IPS DF 6.9 (cell line): ENCODE results near the gene TTI1.

Experiments used
- DNase-seq: peaks from one replicate; pipeline ENCODE4 v3.0.0-alpha.2; 2013; ENCODE audit warnings: low read depth, low spot score
- H3K27ac ChIP-seq: one replicate; pipeline ENCODE4 v1.5.1; 2013; ENCODE audit warnings: low read length, control low read depth
- H3K27me3 ChIP-seq: 2 replicates; pipeline ENCODE4 v1.6.1; 2013; ENCODE audit warnings: mild to moderate bottlenecking, low read length; ENCODE audit not compliant: control insufficient read depth, insufficient read depth
- H3K36me3 ChIP-seq: 2 replicates; pipeline ENCODE4 v1.6.1; 2013; ENCODE audit warnings: low read length; ENCODE audit not compliant: control insufficient read depth, insufficient read depth
- H3K4me1 ChIP-seq: 2 replicates; pipeline ENCODE4 v1.6.1; 2013; ENCODE audit warnings: low read length; ENCODE audit not compliant: control insufficient read depth, insufficient read depth
- H3K4me3 ChIP-seq: 2 replicates; pipeline ENCODE4 v1.5.1; 2013; ENCODE audit warnings: mild to moderate bottlenecking, low read length
- H3K9me3 ChIP-seq: 2 replicates; pipeline ENCODE4 v1.6.1; 2013; ENCODE audit warnings: low read length, inconsistent platforms; ENCODE audit not compliant: control insufficient read depth, insufficient read depth
- WGBS: extraction: QIAGEN DNeasy Blood & Tissue Kit; methylation state at CpG from one replicate; pipeline ENCODE4 v1.1.7; 2013; ENCODE audit warnings: mixed read lengths, missing lambda C conversion rate; ENCODE audit not compliant: insufficient read length, insufficient coverage; 5-methylcytosine and 5-hydroxymethylcytosine counted together

The TTI1 gene

DNA sequence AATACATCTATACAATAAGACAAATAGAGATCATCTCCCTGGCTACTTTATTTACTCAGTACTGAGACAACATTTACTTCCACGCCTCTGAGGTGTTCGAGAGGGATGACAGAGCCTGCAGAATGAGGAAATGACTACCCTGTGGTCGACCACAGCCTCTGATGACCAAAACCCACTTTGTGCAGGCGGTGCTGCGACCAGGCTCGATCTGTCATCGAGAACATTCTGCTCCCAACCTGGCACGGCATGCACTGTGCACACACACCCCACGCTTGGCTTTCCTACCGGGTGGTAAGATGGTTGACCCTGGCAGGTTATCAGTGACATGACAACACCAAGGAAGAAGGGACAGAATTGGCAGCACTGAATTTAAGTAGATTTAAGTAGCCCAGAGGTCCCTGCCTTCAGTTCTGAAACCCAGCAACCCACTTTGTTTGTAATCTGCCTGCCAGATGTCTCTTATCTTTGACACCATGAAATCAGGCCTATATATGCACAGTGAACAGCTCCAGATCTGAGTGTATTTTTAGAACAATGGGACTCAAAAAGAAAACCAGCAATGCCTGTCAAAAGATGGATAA, 42.6 kb downstream of the TTI1 start:
- Histone ChIP-seq H3K4me3 (no peak overlapping the region), H3K4me1 (no peaks in the 10 kb centered on the region; the same call in 1 of the 2 replicates), H3K27ac (no peak overlapping the region), H3K36me3 (peaks cover 13% of the 10 kb centered on the region; the same call in 1 of the 2 replicates), H3K27me3 (no peaks in the 10 kb centered on the region), H3K9me3 (no peaks in the 10 kb centered on the region)
- DNase-seq: no peak
- WGBS: no CpG with 5 or more reads among the region's 10 CpGs

DNA sequence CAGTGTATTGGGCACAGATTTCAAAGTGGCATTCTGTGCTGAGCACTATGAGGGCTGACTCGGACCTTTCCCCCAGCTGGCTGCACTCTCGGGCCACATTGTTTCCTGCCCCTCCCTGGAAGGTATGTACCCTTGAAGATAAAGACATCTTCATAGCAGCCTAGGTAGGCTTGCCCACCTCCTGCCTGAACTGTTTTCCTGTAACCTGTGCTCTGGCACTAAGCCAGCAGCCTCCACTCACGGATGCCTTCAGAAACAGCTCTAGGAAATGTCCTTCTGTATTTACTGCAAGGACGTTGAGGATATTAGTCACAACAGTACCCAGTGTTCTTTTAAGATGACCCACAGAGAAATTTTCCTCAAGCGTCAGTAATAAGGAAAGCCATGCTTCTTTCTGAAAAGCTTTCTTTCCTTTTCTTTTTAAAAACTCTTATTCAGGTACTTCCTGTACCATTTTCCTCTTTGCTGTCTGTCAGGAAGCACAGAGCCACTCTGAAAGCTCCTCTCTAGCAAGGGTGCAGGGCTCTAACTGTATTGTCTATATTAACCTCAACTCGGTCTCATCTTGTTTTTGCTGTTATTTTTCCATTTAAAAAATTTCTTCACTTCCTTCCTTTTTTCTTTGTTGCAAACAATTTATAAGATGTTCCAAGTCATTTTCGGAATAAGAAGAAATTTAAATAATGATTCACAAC, 43.5 kb downstream of the TTI1 start:
- Histone ChIP-seq H3K4me3 (no peak overlapping the region), H3K27me3 (no peaks in the 10 kb centered on the region), H3K4me1 (no peaks in the 10 kb centered on the region; the same call in 1 of the 2 replicates), H3K36me3 (peaks cover 10% of the 10 kb centered on the region; the same call in 1 of the 2 replicates), H3K27ac (no peak overlapping the region), H3K9me3 (no peaks in the 10 kb centered on the region)
- no peak for DNase-seq
- WGBS: 100% methylated on average over 1 of the region's 7 CpGs

DNA sequence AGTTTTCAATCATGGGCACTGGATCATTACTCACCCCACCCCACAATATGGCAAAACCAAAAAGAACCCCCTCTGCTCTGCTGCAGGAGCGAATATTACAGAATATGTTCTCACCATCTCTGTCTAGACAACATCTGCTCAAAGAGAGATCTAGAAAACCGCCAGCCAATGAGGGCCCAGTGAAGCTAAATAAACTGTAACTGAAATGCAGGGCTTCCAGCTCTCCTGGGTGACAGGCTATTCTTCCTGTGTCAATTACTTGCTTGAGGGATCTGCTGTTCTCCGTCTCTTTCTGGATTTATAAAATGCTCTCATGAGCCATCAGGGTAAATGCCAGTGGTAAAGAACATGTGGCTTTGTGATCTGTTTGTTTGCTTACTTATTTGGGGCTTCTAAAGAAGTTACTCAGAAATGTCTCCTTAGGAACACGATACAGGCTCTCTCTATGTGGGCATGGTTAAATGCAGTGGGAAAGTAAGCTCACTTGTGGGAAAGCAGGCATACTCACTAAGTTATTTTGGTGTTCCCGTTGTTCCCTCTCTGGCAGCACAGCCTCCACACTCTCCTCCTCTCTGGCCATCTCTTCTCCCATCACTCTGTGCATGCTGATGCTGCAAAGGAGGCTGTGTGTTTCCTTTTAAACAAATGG, 44.8 kb downstream of the TTI1 start:
- Histone ChIP-seq H3K27ac (no peak overlapping the region), H3K27me3 (no peaks in the 10 kb centered on the region), H3K9me3 (no peaks in the 10 kb centered on the region), H3K36me3 (peaks cover 5% of the 10 kb centered on the region; the same call in 1 of the 2 replicates), H3K4me1 (no peaks in the 10 kb centered on the region; the same call in 1 of the 2 replicates), H3K4me3 (no peak overlapping the region)
- WGBS: no CpG with 5 or more reads among the region's 5 CpGs
- no peak for DNase-seq

DNA sequence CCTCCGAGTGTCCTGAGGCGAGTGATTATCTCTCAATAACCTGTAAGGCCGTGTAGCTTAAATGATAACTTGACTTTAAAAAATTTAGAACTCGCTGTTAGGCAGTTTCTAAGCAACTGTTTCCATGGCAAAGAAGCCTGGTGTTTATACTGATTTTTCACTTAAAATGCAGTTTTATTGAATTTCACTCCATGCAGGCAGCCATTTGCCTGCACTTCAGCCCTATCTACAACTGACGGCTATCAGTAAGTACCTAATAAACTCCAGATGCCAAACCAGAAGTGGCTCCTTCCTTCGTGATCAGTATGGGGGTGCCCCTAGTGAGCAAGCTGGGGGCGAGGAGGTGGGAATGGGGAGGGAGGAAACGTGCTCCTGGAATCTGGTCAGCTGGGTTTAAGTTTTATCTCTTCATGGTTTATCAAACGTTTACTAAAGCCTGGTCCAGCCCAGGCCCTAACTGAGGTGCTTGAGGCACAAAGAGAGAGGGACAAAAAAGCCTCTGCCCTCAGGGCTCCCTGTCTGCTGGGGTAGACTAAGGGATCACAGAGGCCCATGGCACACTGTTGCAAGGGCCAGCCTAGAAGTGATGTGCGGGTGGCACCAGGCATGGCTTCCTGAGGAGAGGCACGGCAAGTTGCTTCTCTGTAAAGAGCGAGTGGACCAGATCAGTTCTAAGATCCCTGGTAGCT, 45.5 kb downstream of the TTI1 start:
- H3K9me3 ChIP-seq: no peaks in the 10 kb centered on the region
- H3K4me3 ChIP-seq: no peak overlapping the region
- no peak for DNase-seq
- WGBS: no CpG with 5 or more reads among the region's 12 CpGs
- peaks cover 4% of the 10 kb centered on the region; the same call in 1 of the 2 replicates for H3K36me3 ChIP-seq
- no peaks in the 10 kb centered on the region; the same call in 1 of the 2 replicates for H3K4me1 ChIP-seq
- no peaks in the 10 kb centered on the region for H3K27me3 ChIP-seq
- no peak overlapping the region for H3K27ac ChIP-seq

DNA sequence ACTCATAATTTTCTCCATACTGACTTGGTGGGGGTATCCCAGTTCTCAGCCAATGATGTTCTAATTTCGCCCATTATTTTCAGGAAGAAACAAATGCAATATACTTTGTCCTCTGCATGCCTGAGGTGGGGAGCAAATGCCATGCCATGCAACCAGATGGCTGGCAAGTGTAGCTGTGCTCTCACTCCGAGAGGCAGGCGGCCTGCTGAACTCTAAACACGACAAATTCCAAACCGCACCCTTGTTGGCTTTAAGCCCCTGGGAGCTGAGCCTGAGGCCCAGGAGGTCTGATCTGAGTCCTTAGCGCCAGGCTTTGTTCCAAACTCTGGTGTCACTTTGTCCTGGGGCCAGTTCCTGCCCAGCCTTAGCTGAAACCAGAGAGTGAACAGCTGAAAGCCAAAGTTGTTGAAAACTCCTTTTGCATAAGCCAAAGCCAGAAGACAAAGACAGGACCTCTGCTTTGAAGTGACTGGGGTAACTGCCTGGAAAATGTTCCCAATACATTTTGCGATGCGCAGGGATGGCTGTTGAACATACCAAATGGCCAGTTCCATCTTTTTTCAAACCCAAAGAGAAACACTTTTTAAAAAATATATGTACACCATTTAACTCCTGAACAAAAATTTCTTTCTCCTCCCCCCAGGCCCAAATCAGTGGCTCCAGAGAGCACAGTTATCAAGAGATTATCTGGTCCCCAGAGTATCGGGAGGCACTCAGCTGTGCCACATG, 46.2 kb downstream of the TTI1 start:
- Histone ChIP-seq H3K27ac (no peak overlapping the region), H3K36me3 (peaks cover 4% of the 10 kb centered on the region; the same call in 1 of the 2 replicates)
- WGBS: no CpG with 5 or more reads among the region's 9 CpGs

DNA sequence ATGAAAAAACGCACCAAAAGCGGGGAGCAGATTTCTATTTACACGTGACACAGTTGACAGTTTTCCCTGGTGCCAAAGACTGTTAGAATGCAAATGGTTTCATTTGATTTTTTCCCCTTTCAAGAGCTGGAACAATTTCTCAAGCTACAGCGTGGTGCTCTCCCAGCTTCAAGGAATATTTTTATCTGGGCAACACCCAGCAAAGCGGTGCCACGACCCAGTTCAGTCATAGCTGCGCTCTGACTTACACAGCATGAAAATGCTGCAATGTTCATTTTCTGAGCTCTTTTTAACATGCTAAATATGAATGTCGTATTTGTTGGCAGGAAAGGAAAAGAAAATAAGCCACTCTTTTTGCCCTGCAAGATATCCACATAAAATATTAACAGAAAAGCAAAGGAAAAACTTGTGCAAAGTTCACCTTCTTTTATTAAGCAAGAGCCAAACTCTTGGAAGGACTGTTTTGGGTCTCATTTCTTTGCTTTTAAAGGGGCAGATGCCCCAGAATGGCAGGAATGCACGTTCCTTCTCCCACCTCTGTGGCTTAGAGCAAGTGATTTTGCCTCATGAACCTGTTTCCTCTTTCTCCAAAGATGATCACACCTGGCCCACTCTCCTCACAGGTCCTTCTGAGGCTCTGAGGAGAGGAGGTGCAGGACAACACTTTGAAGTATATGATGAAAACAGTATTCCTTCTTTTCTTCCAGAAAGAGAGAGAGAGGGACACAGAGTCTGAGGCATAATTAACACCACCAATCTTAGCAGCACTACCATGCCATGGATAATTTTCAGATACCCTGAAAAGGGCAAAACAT, 47.0 kb downstream of the TTI1 start:
- WGBS: no CpG with 5 or more reads among the region's 9 CpGs
- no peaks in the 10 kb centered on the region for H3K9me3 ChIP-seq
- H3K27ac ChIP-seq: no peak overlapping the region
- H3K4me3 ChIP-seq: no peak overlapping the region
- H3K4me1 ChIP-seq: no peaks in the 10 kb centered on the region
- DNase-seq: no peak
- no peaks in the 10 kb centered on the region for H3K27me3 ChIP-seq
- peaks cover 4% of the 10 kb centered on the region; the same call in 1 of the 2 replicates for H3K36me3 ChIP-seq

More for the DNA sequence above, 46.2 kb downstream of the TTI1 start:
- H3K4me1 ChIP-seq: no peaks in the 10 kb centered on the region
- no peaks in the 10 kb centered on the region for H3K27me3 ChIP-seq
- H3K4me3 ChIP-seq: no peak overlapping the region
- no peaks in the 10 kb centered on the region for H3K9me3 ChIP-seq
- no peak for DNase-seq

DNA sequence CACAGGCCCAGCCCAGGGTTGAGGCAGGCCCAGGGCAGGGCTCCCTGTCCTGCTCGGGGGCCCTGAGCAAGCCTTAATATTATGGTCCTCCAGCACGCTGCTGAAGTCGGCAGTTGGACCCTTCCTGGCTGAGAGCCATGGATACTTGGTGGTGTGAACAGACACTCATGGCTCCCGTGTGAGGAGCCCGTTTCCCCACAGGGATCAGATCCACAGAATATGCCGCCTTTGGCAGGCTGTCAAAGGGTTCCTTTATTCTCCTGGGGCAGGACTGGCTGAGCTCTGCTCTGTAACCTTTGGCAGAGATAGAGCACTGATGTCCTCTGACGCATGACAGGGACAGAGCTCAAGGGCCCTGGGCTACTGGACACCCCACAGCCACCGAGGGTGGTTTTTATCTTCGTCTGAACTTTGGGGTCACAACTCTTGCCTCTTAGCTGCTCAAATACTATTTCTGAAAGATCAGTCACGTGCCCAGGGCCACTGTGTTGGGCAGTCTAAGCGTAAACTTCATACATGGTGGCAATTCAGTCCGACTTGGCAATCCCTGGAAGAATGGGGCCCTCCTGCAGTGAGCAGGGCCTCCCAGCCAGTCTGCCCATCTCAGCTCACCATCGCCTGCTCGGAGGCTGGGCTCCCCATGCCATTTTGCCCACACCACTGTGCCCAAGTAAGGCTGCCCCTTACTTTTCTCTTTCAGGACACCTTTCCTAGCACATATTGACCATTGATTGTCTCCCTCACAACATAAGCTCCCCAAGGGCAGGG, 49.1 kb downstream of the TTI1 start:
- no peak overlapping the region for H3K27ac ChIP-seq
- H3K9me3 ChIP-seq: no peaks in the 10 kb centered on the region
- H3K27me3 ChIP-seq: no peaks in the 10 kb centered on the region
- DNase-seq: no peak
- H3K4me3 ChIP-seq: no peak overlapping the region; the same call in 1 of the 2 replicates
- H3K36me3 ChIP-seq: 0 out of 2 replicates have a peak, but pooled peaks cover 4% of the 10 kb centered on the region
- no CpG with 5 or more reads among the region's 14 CpGs for WGBS
- no peaks in the 10 kb centered on the region for H3K4me1 ChIP-seq

DNA sequence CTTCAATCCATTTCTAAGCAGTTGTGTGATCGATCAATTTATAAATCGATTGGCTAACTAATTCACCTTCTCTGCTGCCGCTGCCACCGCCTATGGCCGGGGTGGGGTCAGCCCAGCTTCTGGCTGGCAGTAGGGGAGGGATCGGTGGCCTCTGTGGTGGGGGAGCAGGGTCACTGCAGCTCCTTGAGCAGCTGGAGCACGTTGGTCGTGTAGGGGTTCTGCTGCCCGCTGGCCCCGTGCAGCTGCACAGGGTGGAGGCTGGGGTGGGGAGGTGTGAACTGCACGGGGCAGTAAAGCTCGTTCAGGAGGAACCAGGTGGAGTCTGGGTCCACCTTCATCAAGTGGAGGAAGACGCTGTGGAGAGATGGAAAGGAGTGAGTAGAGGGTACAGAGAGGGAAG, 50.0 kb downstream of the TTI1 start:
- no peak overlapping the region for H3K4me3 ChIP-seq
- H3K27me3 ChIP-seq: no peaks in the 10 kb centered on the region
- no peak for DNase-seq
- no peaks in the 10 kb centered on the region for H3K36me3 ChIP-seq
- H3K4me1 ChIP-seq: no peaks in the 10 kb centered on the region
- no peak overlapping the region for H3K27ac ChIP-seq
- H3K9me3 ChIP-seq: no peaks in the 10 kb centered on the region
- no CpG with 5 or more reads among the region's 13 CpGs for WGBS

DNA sequence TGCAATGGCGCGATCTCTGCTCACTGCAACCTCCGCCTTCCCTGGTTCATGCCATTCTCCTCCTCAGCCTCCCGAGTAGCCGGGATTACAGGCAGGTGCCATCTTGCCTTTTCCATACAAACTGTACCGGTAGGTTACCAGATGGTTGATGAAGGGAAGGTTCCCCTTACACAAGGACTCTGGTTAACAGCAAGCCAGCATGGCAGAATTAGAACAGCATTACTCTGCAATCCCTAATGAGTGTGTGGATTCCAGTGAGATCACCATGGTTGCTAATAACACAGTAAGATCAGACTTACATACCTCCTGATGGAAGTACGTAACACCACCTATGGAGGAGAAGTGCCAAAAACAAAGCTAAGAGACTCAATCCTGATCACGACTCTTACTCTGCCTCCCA, 51.7 kb downstream of the TTI1 start:
- no CpG with 5 or more reads among the region's 8 CpGs for WGBS

More for the DNA sequence above, 51.7 kb downstream of the TTI1 start:
- H3K4me3 ChIP-seq: no peak overlapping the region
- H3K4me1 ChIP-seq: no peaks in the 10 kb centered on the region
- no peak for DNase-seq
- no peaks in the 10 kb centered on the region for H3K9me3 ChIP-seq
- H3K27me3 ChIP-seq: no peaks in the 10 kb centered on the region
- no peak overlapping the region for H3K27ac ChIP-seq
- H3K36me3 ChIP-seq: no peaks in the 10 kb centered on the region
